Endometrial microvascular endothelial cells (primary cell): ENCODE results near the gene KATNAL1. TPM values are rescaled to one million over a fixed set of nuclear protein-coding genes. Genes with fewer than 3 reads are reported as not detected.

Source experiments
- in situ Hi-C: cut with HindIII; loops from 2 replicates; pipeline ENCODE4 v1.10.0; 2017; ENCODE audit warnings: low sequenced_read_pairs, low pct_unique_long_range_greater_than_20kb; ENCODE audit errors: inconsistent ontology term
- total RNA-seq: library from RNA; depleted of rRNA; stranded (reverse); fragments of >200 nt; gene quantifications from one replicate; pipeline ENCODE4 v1.2.3, GENCODE V29; 2015; ENCODE audit errors: inconsistent ontology term

The KATNAL1 gene
- total RNA-seq, result 13.7 TPM

DNA sequence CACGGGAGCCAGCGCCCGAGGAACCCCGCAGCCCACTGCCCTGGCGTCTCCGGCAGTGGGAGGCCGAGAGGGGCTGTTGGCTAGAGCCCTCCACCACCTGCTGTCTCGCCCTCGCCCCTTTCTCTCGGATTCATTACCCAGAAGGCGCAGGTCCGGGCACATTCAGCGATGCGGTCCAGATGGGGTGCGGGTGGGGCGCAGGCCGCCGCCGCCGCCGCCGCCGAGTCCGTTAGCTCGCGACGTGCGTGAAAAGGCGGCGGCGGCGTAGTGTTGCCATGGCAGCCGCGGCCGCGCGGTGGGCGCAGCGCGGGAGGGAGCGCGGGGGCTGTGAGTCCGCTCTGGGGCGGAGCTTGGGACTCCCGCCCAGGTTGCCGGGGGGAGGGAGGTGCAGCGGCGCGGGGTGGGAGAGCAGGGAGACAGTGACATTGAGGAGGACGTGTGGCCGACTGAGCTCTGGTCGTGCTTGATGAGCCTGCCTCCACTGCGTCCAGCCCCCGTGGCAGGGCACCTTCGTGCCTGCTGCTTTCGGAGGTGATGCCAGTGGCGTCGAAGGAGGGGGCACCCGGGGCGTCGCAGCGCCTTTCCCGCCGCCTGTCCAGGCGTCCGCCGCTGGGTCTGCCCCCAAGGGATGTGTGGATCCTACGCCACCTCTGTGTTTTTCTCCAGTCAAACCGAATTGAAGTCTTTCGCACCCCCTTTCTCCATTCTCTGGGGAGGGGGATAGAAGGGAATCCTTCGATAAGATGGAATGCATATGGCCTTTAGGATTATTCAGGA, at the start of gene KATNAL1:
Gene KATNAL1 (minus strand): TSS at position 358 of the 777 bp plus-strand sequence. CDS start 23,774 bp downstream, outside the sequence.
- in situ Hi-C loops, result no loop called here

GRCh38 chr13:30355839-30356238, 48.5 kb upstream of the KATNAL1 start:
- in situ Hi-C loops, result no loop called here

GRCh38 chr13:30355384-30355699, 48.0 kb upstream of the KATNAL1 start:
- in situ Hi-C loops, result no loop called here

- in situ Hi-C loops, result no loop called here
These were observed 47.4 kb upstream of the KATNAL1 start for GRCh38 chr13:30354493-30355383.

GRCh38 chr13:30353471-30354215, 46.3 kb upstream of the KATNAL1 start:
- in situ Hi-C loops, result no loop called here

DNA sequence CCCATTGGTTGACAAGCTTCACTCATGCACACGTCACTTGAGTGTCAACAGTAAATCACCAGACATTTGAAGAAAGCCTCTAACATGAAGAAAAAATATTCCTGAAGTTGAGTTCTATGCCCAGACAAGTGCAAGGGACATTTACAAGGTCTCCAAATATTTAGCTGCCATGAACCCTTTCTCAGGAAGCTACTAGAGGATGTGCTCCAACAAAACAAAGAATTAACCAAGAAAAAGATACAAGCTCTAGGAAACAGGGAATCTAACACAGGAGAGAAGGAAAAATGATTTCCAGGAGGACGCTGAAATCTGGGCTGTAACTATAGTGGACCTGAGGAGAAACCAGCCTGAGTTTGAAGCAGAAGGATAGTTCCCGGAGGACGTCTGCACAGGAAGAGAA, 45.7 kb upstream of the KATNAL1 start:
- in situ Hi-C loops, result no loop called here

GRCh38 chr13:30352121-30352520, 44.8 kb upstream of the KATNAL1 start:
- in situ Hi-C loops, result no loop called here

DNA sequence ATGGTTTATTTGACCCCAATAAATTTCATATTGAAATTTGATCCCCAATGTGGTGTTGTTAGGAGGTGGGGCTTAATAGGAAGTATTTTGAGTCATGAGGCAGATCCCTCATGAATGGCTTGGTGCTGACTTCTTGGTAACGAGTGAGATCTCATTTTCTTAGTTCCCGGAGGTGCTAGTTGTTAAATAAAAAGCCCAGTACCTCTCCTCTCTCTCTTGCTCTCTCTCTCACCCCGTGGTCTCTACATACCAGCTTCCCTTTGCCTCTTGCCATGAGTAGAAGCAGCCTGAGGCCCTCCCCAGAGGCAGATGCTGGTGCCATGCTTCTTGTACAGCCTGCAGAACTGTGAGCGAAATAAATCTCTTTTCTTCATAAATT, 39.4 kb upstream of the KATNAL1 start:
- in situ Hi-C loops, result loop anchor here (25.0 kb wide), 1 partner anchor 184 kb away; no protein-coding TSS in a partner anchor

GRCh38 chr13:30346153-30346788, 38.9 kb upstream of the KATNAL1 start:
- in situ Hi-C loops, result loop anchor here (25.0 kb wide), 1 partner anchor 184 kb away; no protein-coding TSS in a partner anchor

GRCh38 chr13:30345426-30346100, 38.2 kb upstream of the KATNAL1 start:
- in situ Hi-C loops, result loop anchor here (25.0 kb wide), 1 partner anchor 183 kb away; no protein-coding TSS in a partner anchor

DNA sequence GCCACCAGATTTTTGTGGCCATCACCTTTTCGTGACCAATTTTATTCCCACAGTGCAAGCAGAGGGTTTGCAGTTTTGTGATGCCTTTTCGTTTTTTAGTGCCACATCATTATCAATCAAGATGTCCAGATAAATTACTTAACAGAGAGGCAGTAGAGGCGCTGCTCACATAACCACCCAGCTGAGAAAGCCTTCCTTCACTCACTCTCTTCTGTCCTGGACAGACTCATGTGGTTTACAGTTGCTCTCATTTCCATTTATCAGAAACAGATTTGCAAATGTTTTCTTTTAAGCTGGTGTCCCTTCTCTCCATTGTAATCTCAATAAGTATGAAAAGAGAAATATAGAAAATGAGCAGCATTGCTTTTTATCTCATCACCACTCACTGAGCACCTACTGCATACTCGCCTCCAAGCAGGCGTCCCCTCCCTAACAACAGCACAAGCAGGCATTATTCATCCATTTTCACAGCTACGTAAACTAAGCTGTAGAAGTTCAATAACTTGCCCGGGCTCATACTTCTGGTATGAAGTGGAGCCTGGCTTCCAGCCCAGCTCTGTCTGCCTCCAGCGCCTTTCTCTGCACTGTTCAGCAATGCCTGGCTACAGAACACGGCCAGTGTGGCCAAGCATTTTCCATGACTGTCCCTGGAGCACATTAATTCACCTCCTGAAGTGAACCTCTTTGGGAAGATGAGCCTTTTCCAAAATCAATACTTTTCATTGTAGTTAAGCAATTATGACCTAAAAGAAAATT, 34.6 kb upstream of the KATNAL1 start:
- in situ Hi-C loops, result loop anchor here (25.0 kb wide), 1 partner anchor 180 kb away; no protein-coding TSS in a partner anchor

- in situ Hi-C loops, result loop anchor here (25.0 kb wide), 1 partner anchor 178 kb away; no protein-coding TSS in a partner anchor
These were observed 33.2 kb upstream of the KATNAL1 start for GRCh38 chr13:30340331-30341250.

- in situ Hi-C loops, result loop anchor here (25.0 kb wide), 1 partner anchor 178 kb away; no protein-coding TSS in a partner anchor
These were observed 32.5 kb upstream of the KATNAL1 start for GRCh38 chr13:30339738-30340330.

DNA sequence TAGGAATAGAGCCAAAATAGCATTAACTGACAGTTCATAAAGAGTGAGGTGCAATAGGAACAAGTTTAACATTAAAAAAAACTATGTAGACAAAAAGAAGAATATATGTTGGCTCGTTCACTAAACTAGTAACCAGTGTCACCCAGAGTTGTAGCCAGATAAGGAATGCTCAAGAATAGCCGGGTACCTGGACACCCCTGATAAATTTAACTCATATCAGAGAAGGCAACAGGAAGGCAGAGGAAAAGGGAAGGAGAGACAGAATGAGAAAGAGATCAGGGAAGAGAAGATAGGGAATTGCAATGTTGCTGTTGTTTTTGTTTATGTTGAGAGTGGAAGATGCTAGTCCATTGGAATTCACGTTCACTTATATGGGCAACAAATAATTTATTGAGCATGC, 31.6 kb upstream of the KATNAL1 start:
- in situ Hi-C loops, result loop anchor here (25.0 kb wide), 1 partner anchor 177 kb away; no protein-coding TSS in a partner anchor

DNA sequence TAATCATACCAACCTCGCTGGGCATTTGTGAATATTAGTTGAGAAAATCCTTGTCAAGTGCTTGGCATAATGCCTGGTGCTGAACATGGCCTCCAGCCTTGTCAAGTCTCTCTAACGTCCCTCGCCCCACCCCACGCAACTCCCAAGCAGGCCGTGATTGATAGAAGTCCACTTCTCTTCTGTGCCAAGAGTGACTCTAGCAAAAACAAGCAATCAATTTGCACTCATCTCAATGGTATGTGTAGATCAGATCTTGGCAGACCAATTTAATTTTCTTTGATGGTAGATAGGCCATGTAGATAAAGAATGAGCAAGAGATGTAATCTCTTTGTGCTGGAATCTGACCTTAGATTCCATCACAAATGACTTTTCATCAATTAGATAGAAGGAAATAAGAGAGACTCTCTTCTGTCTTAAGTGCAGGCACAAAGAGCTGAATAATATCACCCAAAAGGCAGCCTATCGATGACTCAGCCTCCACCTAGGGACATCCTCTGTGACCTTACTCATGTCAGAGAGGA, 31.0 kb upstream of the KATNAL1 start:
- in situ Hi-C loops, result loop anchor here (25.0 kb wide), 1 partner anchor 176 kb away; no protein-coding TSS in a partner anchor
